Smooth muscle cell of bladder (primary cell): ENCODE data around the gene PAPPA2. TPM values are rescaled to one million over a fixed set of nuclear protein-coding genes. Genes with fewer than 3 reads are reported as not detected.

Experiments
- total RNA-seq: library from RNA; depleted of rRNA; stranded (reverse); fragments of >200 nt; gene quantifications from 2 replicates; pipeline ENCODE4 v1.2.3, GENCODE V29; 2014

PAPPA2 gene
- 3.8 and 9.3 TPM in 2 replicates for total RNA-seq

GRCh38 chr1:176462674-176463378, at the start of gene PAPPA2:
PAPPA2 (plus strand) TSS chr1:176463175; CDS start chr1:176556323, 93,148 bp downstream.

